B cell (primary cell): ENCODE results near the gene ELOVL1.

Experiments
- CTCF ChIP-seq: fragments of 200-600 bp; IDR thresholded peaks from one replicate; pipeline ENCODE4 v1.8.0; 2022; ENCODE audit warnings: antibody characterized with exemption, mild to moderate bottlenecking
- EZH2 ChIP-seq: IDR thresholded peaks from 2 replicates; pipeline ENCODE4 v1.6.1; 2012; ENCODE audit warnings: borderline replicate concordance, low read depth, mild to moderate bottlenecking, moderate library complexity, low read length; ENCODE audit not compliant: insufficient read depth, poor library complexity, severe bottlenecking

GRCh38 chr1:43366601-43367025 lies 1.2 kb downstream of the ELOVL1 start:
- TF ChIP-seq CTCF (no peak), EZH2 (no peak)
